HEK293 (cell line): ENCODE measurements around the gene USP35.

Source experiments
- ZBTB17 ChIP-seq: fragments of 450-650 bp; formaldehyde crosslinking; IDR thresholded peaks from 2 replicates; pipeline ENCODE4 v1.5.1; 2016; ENCODE audit warnings: missing biosample characterization, missing genetic modification characterization
- ZNF24 ChIP-seq: fragments of 450-650 bp; formaldehyde crosslinking; IDR thresholded peaks from 2 replicates; pipeline ENCODE4 v1.5.1; 2016; ENCODE audit warnings: missing biosample characterization, missing genetic modification characterization
- ZNF792 ChIP-seq: fragments of 450-650 bp; formaldehyde crosslinking; IDR thresholded peaks from 2 replicates; pipeline ENCODE4 v1.5.1; 2016; ENCODE audit warnings: missing biosample characterization, missing genetic modification characterization
- TF ChIP-seq, protein P1 (sequence below): fragments of 450-650 bp; formaldehyde crosslinking; IDR thresholded peaks from 2 replicates; pipeline ENCODE4 v1.5.1; 2016; ENCODE audit warnings: missing biosample characterization, missing genetic modification characterization
- TF ChIP-seq, protein P2 (sequence below): fragments of 450-650 bp; formaldehyde crosslinking; IDR thresholded peaks from 2 replicates; pipeline ENCODE4 v1.5.1; 2016; ENCODE audit warnings: missing biosample characterization, missing genetic modification characterization

DNA sequence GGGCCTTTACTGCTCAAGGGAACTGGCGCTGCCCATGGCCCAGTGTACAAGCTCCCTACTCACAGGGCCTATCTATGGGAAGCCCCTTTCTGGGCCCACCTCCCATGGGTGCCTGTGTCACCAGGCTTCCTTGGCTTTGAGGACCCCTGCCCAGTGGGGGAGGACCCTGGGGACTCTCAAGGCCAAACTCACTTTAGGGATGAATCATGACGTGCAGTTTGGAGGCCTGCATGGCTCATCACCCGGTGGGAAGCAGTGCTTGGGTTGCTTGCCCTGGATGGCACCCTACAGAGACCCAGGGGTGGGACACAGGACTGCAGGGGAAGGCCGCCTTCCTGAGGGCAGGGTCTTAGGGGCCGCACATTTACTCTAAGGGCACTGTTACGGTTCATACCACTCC is 16.8 kb upstream of the USP35 start:
- TF ChIP-seq ZBTB17 (tag by site-specific recombination) (no peak), ZNF792 (tag by site-specific recombination) (no peak), ZNF24 (no peak)
- TF ChIP-seq, protein P1, sequence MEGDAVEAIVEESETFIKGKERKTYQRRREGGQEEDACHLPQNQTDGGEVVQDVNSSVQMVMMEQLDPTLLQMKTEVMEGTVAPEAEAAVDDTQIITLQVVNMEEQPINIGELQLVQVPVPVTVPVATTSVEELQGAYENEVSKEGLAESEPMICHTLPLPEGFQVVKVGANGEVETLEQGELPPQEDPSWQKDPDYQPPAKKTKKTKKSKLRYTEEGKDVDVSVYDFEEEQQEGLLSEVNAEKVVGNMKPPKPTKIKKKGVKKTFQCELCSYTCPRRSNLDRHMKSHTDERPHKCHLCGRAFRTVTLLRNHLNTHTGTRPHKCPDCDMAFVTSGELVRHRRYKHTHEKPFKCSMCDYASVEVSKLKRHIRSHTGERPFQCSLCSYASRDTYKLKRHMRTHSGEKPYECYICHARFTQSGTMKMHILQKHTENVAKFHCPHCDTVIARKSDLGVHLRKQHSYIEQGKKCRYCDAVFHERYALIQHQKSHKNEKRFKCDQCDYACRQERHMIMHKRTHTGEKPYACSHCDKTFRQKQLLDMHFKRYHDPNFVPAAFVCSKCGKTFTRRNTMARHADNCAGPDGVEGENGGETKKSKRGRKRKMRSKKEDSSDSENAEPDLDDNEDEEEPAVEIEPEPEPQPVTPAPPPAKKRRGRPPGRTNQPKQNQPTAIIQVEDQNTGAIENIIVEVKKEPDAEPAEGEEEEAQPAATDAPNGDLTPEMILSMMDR (tag by site-specific recombination) = no peak
- TF ChIP-seq, protein P2, sequence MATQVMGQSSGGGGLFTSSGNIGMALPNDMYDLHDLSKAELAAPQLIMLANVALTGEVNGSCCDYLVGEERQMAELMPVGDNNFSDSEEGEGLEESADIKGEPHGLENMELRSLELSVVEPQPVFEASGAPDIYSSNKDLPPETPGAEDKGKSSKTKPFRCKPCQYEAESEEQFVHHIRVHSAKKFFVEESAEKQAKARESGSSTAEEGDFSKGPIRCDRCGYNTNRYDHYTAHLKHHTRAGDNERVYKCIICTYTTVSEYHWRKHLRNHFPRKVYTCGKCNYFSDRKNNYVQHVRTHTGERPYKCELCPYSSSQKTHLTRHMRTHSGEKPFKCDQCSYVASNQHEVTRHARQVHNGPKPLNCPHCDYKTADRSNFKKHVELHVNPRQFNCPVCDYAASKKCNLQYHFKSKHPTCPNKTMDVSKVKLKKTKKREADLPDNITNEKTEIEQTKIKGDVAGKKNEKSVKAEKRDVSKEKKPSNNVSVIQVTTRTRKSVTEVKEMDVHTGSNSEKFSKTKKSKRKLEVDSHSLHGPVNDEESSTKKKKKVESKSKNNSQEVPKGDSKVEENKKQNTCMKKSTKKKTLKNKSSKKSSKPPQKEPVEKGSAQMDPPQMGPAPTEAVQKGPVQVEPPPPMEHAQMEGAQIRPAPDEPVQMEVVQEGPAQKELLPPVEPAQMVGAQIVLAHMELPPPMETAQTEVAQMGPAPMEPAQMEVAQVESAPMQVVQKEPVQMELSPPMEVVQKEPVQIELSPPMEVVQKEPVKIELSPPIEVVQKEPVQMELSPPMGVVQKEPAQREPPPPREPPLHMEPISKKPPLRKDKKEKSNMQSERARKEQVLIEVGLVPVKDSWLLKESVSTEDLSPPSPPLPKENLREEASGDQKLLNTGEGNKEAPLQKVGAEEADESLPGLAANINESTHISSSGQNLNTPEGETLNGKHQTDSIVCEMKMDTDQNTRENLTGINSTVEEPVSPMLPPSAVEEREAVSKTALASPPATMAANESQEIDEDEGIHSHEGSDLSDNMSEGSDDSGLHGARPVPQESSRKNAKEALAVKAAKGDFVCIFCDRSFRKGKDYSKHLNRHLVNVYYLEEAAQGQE = no peak
